Prostate gland (tissue), 2 donors: ENCODE measurements around the gene BAZ1B. TPM values are rescaled to one million over a fixed set of nuclear protein-coding genes. Genes with fewer than 3 reads are reported as not detected.
"Not testable (repeated sequence)": the region's sequence is repeated elsewhere in the genome, so short reads cannot be mapped to it uniquely, and the experiment has no call there.

Experiments
- DNase-seq: peaks from one replicate; pipeline ENCODE4 v3.0.0-alpha.2; 2019; ENCODE audit warnings: low spot score
- H3K27ac ChIP-seq, 2 donors: fragments of 200-600 bp; sonication (generic); 2 replicates each; pipeline ENCODE4 v1.5.1; 2017 to 2019
- H3K27me3 ChIP-seq: fragments of 200-600 bp; sonication (generic); replicated peaks from 2 replicates; pipeline ENCODE4 v1.5.1; 2019; ENCODE audit not compliant: insufficient read depth
- H3K36me3 ChIP-seq, 2 donors: fragments of 200-600 bp; sonication (generic); 1 replicate in 1 of 2; 2 replicates in 1 of 2; pipeline versions ENCODE4 v1.5.1 to v1.8.1; 2017 to 2019
- H3K4me1 ChIP-seq: fragments of 200-600 bp; sonication (generic); replicated peaks from 2 replicates; pipeline ENCODE4 v1.5.1; 2019
- H3K4me3 ChIP-seq, 2 donors: fragments of 200-600 bp; sonication (generic); 2 replicates each; pipeline ENCODE4 v1.5.1; 2017 to 2019
- H3K9me3 ChIP-seq: fragments of 200-600 bp; sonication (generic); 2 replicates; pipeline ENCODE4 v1.5.1; 2017
- CTCF ChIP-seq, 4 experiments: fragments of 200-600 bp in 2 of 4; fragments of 450-650 bp in 2 of 4; sonication (generic) in 2 of 4; IDR thresholded peaks; 1 replicate in 3 of 4; 2 replicates in 1 of 4; pipeline ENCODE4 v1.5.1; 2016 to 2019; ENCODE audit warnings: antibody characterized with exemption in 4 of 4, mild to moderate bottlenecking in 2 of 4, moderate library complexity in 2 of 4
- POLR2A ChIP-seq: fragments of 450-650 bp; IDR thresholded peaks from one replicate; pipeline ENCODE4 v1.6.1; 2016; ENCODE audit warnings: antibody characterized with exemption, mild to moderate bottlenecking
- POLR2AphosphoS5 ChIP-seq: sonication (generic); formaldehyde crosslinking; IDR thresholded peaks from one replicate; pipeline ENCODE4 v1.6.1; 2017; ENCODE audit warnings: antibody characterized with exemption
- WGBS: methylation state at CpG from one replicate; pipeline ENCODE4 v1.1.5; 2018; 5-methylcytosine and 5-hydroxymethylcytosine counted together
- intact Hi-C: fragments of 100-400 bp; cut with DNase I; formaldehyde crosslinking; loops from one replicate; pipeline ENCODE4 v1.14.2; 2022
- total RNA-seq, 2 donors: library from RNA; depleted of rRNA; stranded (reverse); fragments of >200 nt; gene quantifications; one replicate each; pipeline ENCODE4 v1.1.0, GENCODE V29; 2016

BAZ1B gene
- total RNA-seq, 2 donors from 2014 or later: 43.4 to 56.4 TPM

- peak overlapping the region in 1 of 2 donors; percentile 2 for H3K27ac ChIP-seq
- H3K27me3 ChIP-seq: no peaks in the 10 kb centered on the region
- H3K9me3 ChIP-seq: no peaks in the 10 kb centered on the region
- WGBS: 31% methylated on average over 44 of the region's 52 CpGs
- intact Hi-C loops: no loop called here
- TF ChIP-seq CTCF (IDR thresholded peaks at IDR 0.05) (no peak), POLR2A (no peak), POLR2AphosphoS5 (no peak)
- H3K4me3 ChIP-seq: no peak overlapping the region
- H3K4me1 ChIP-seq: no peaks in the 10 kb centered on the region
- no peak for DNase-seq
- no peaks in the 10 kb centered on the region for H3K36me3 ChIP-seq
Observed at GRCh38 chr7:73423519-73424488, 98.3 kb downstream of the BAZ1B start.

- DNase-seq, H3K27me3 ChIP-seq, H3K36me3 ChIP-seq, intact Hi-C loops, H3K4me1 ChIP-seq, H3K4me3 ChIP-seq, H3K9me3 ChIP-seq, H3K27ac ChIP-seq: not testable (repeated sequence)
- 73% methylated on average over 8 of the region's 8 CpGs for WGBS
Observed at GRCh38 chr7:73420610-73421009, 101.5 kb downstream of the BAZ1B start.

DNA sequence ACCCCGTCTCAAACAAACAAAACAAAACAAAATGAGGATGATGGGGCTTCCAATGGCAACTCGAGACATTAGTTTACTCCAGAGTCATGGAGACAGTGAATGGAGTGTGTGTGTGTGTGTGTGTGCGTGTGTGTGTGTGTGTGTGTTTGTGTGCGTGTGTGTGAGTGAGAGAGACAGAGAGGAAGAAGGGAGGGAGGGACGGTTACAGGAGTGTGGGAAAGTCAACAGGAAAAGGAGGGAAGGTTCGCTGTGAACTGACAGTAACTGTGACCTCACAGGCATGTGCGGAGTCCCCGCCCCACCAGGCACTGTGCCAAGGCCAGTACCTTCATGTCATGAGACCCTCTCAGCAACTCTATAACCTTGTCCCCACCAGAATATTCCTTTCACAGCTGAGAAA lies 102.1 kb downstream of the BAZ1B start:
- intact Hi-C loops, H3K36me3 ChIP-seq, H3K4me1 ChIP-seq, DNase-seq, H3K27me3 ChIP-seq, H3K4me3 ChIP-seq, H3K27ac ChIP-seq, H3K9me3 ChIP-seq: not testable (repeated sequence)
- 19% methylated on average over 8 of the region's 8 CpGs for WGBS

- H3K36me3 ChIP-seq: no peaks in the 10 kb centered on the region
- intact Hi-C loops: no loop called here
- WGBS: 58% methylated on average over 8 of the region's 8 CpGs
- H3K4me3 ChIP-seq: no peak overlapping the region
- no peak overlapping the region for H3K27ac ChIP-seq
- H3K27me3 ChIP-seq: no peaks in the 10 kb centered on the region
- TF ChIP-seq POLR2AphosphoS5 (no peak), CTCF (IDR thresholded peaks at IDR 0.05) (no peak)
- DNase-seq: no peak
- no peaks in the 10 kb centered on the region for H3K4me1 ChIP-seq
- no peaks in the 10 kb centered on the region for H3K9me3 ChIP-seq
Observed at GRCh38 chr7:73418113-73418703, 103.9 kb downstream of the BAZ1B start.

GRCh38 chr7:73410541-73411131 lies 111.5 kb downstream of the BAZ1B start:
- H3K4me3 ChIP-seq, intact Hi-C loops, H3K27me3 ChIP-seq, H3K4me1 ChIP-seq, H3K9me3 ChIP-seq, H3K36me3 ChIP-seq: not testable (repeated sequence)
- WGBS: 11% methylated on average over 13 of the region's 15 CpGs
- TF ChIP-seq POLR2AphosphoS5: peak; percentile 21
- peak overlapping the region; percentile 41 to 48 for H3K27ac ChIP-seq
- peak; percentile 71 for DNase-seq

GRCh38 chr7:73404860-73405259 lies 117.2 kb downstream of the BAZ1B start:
- WGBS: 96% methylated on average over 3 of the region's 3 CpGs
- H3K36me3 ChIP-seq, H3K27me3 ChIP-seq, H3K4me3 ChIP-seq, H3K9me3 ChIP-seq, H3K4me1 ChIP-seq, DNase-seq, intact Hi-C loops, H3K27ac ChIP-seq: not testable (repeated sequence)
